Sigmoid colon (tissue), 4 donors: ENCODE results near the gene ALOX12B.

Source experiments
- CTCF ChIP-seq, 4 experiments: fragments of 450-650 bp in 3 of 4; fragments of 200-600 bp in 1 of 4; IDR thresholded peaks; one replicate each; pipeline ENCODE4 v1.5.1; 2016 to 2019; ENCODE audit warnings: antibody characterized with exemption in 4 of 4, mild to moderate bottlenecking in 3 of 4, moderate library complexity in 2 of 4
- POLR2A ChIP-seq, 2 donors: fragments of 450-650 bp; IDR thresholded peaks; one replicate each; pipeline ENCODE4 v1.6.1; 2016; ENCODE audit warnings: antibody characterized with exemption in 2 of 2, mild to moderate bottlenecking in 2 of 2, moderate library complexity in 2 of 2
- POLR2AphosphoS5 ChIP-seq, 4 donors: sonication (generic); formaldehyde crosslinking; IDR thresholded peaks; one replicate each; pipeline ENCODE4 v1.6.1; 2017; ENCODE audit warnings: antibody characterized with exemption in 4 of 4

- TF ChIP-seq CTCF (IDR thresholded peaks at IDR 0.05), result no peak
- no peak for TF ChIP-seq POLR2A (IDR thresholded peaks at IDR 0.05)
- no peak for TF ChIP-seq POLR2AphosphoS5 (IDR thresholded peaks at IDR 0.05)
These were observed 55.1 kb downstream of the ALOX12B start for GRCh38 chr17:8032442-8032841.
